Stimulated activated CD4-positive, alpha-beta T cell treated with anti-CD3 and anti-CD28 coated beads, Interleukin-12 subunit alpha, Interleukin-12 subunit beta, amount 100 ng/mL, for 4 hours (primary cell): Measurements from ENCODE around the gene NUAK2.
A peak's percentile ranks its signal among the peaks of the same experiment; 100 is the strongest.
"Not testable (repeated sequence)": the region's sequence is repeated elsewhere in the genome, so short reads cannot be mapped to it uniquely, and the experiment has no call there.

Source experiments
- DNase-seq: peaks from one replicate; pipeline ENCODE4 v3.0.0-alpha.2; 2020

The NUAK2 gene

GRCh38 chr1:205294175-205294917 lies 27.2 kb downstream of the NUAK2 start:
- DNase-seq, result no peak

GRCh38 chr1:205293350-205294074 lies 28.0 kb downstream of the NUAK2 start:
- DNase-seq, result no peak

- no peak for DNase-seq
These were observed 29.9 kb downstream of the NUAK2 start for GRCh38 chr1:205291596-205291995.

- peak; percentile 50 for DNase-seq
These were observed 33.6 kb downstream of the NUAK2 start for GRCh38 chr1:205287767-205288559.

- DNase-seq, result no peak
These were observed 34.5 kb downstream of the NUAK2 start for GRCh38 chr1:205287076-205287475.

GRCh38 chr1:205286335-205286950 lies 35.1 kb downstream of the NUAK2 start:
- no peak for DNase-seq

GRCh38 chr1:205285381-205286101 lies 36.0 kb downstream of the NUAK2 start:
- peak; percentile 19 for DNase-seq

GRCh38 chr1:205284420-205285144 lies 37.0 kb downstream of the NUAK2 start:
- DNase-seq, result peak; percentile 58

GRCh38 chr1:205283270-205284147 lies 38.0 kb downstream of the NUAK2 start:
- no peak for DNase-seq

- DNase-seq, result not testable (repeated sequence)
These were observed 40.7 kb downstream of the NUAK2 start for GRCh38 chr1:205280666-205281395.

GRCh38 chr1:205279986-205280385 lies 41.6 kb downstream of the NUAK2 start:
- no peak for DNase-seq

- DNase-seq, result no peak
These were observed 44.9 kb downstream of the NUAK2 start for GRCh38 chr1:205276689-205277065.

GRCh38 chr1:205275916-205276688 lies 45.4 kb downstream of the NUAK2 start:
- DNase-seq, result no peak

GRCh38 chr1:205275133-205275532 lies 46.4 kb downstream of the NUAK2 start:
- DNase-seq, result no peak

- DNase-seq, result no peak
These were observed 47.4 kb downstream of the NUAK2 start for GRCh38 chr1:205274041-205274691.

- DNase-seq, result peak; percentile 81
These were observed 48.0 kb downstream of the NUAK2 start for GRCh38 chr1:205273551-205273982.

GRCh38 chr1:205272536-205272935 lies 49.0 kb downstream of the NUAK2 start:
- no peak for DNase-seq

GRCh38 chr1:205271745-205272144 lies 49.8 kb downstream of the NUAK2 start:
- DNase-seq, result no peak

- no peak for DNase-seq
These were observed 50.3 kb downstream of the NUAK2 start for GRCh38 chr1:205271277-205271676.
